ENCODE measurements around the gene MOB2. TPM values are rescaled to one million over a fixed set of nuclear protein-coding genes. Genes with fewer than 3 reads are reported as not detected.

Gene MOB2
- total RNA-seq, 1 experiment from 2014 or later, result 22.7 TPM

DNA sequence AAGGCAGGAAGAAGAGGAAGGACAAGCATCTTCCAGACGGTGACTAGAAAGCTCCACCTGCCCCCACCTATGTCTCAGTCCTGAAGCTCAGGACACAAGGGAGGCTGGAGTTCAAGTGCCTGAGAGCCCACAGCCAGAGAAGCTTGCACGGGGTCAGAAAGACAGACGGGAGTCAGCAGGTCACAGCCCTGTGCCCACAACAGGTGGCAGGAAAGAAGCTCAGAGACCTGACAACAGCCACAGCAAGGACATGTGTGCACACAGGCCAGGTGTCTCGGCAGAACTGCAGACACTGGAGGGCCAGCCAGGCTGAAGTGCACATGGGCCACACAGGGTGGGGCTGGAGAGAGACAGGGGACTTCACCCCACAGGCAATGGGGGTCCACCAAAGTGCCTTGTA is 37.2 kb upstream of the MOB2 start:
- no peak overlapping the region for H3K4me2 ChIP-seq (ENCODE audit: insufficient read depth, insufficient read length, low read length)
- no peak overlapping the region for H4K91ac ChIP-seq (ENCODE audit: insufficient read length, low read depth, low read length)
- no peak overlapping the region for H3T11ph ChIP-seq (ENCODE audit: low read length)
- no CpG with 5 or more reads among the region's 4 CpGs for WGBS (ENCODE audit: extremely low coverage, insufficient read length, low lambda C conversion rate)
- H3K4me1 ChIP-seq (ENCODE audit: insufficient read depth, low read length), result no peaks in the 10 kb centered on the region
- H4K8ac ChIP-seq (replicated peaks; ENCODE audit: insufficient read length, low read depth, low read length), result no peak overlapping the region
- Mint-ChIP-seq H3K36me3 (ENCODE audit: insufficient read depth in 1 of 3, low read depth in 3 of 3) (no peaks in the 10 kb centered on the region), H3K27ac (no peak overlapping the region), H3K4me3 (no peak overlapping the region), H3K9me3 (no peaks in the 10 kb centered on the region), H3K27me3 (ENCODE audit: low read depth) (no peaks in the 10 kb centered on the region), H3K4me1 (peaks cover 3 to 5% of the 10 kb centered on the region in 2 experiments; a peak in 3 of 4 replicates)
- H4K20me1 ChIP-seq (ENCODE audit: control insufficient read depth, insufficient read depth, insufficient read length), result no peaks in the 10 kb centered on the region
- no peak overlapping the region for H2BK20ac ChIP-seq (ENCODE audit: low read depth, low read length, poor library complexity, severe bottlenecking)
- no peak overlapping the region for H2BK12ac ChIP-seq (ENCODE audit: insufficient read length, low read depth, low read length)
- no peak overlapping the region; the same call in 1 of the 2 replicates for H3K14ac ChIP-seq (ENCODE audit: insufficient read depth, low read length)
- no peak overlapping the region for H3K23ac ChIP-seq (ENCODE audit: insufficient read length, low read depth, low read length)
- no peak overlapping the region for H3K27ac ChIP-seq (ENCODE audit: insufficient read length, low read depth, low read length)
- DNase-seq, result no peak
- no peak overlapping the region for H2AFZ ChIP-seq (ENCODE audit: low read length)
- H2BK15ac ChIP-seq (ENCODE audit: low read depth, low read length), result no peak overlapping the region
- H3K27me3 ChIP-seq (ENCODE audit: insufficient read depth, low read length), result 0 out of 2 replicates have a peak, but pooled peaks cover 1% of the 10 kb centered on the region
- no peak overlapping the region for H2AK5ac ChIP-seq (ENCODE audit: insufficient read length, low read length)
- H3K4ac ChIP-seq (ENCODE audit: low read depth, low read length), result no peak overlapping the region
- H2BK5ac ChIP-seq (ENCODE audit: insufficient read length, low read length), result no peak overlapping the region
- H3K79me1 ChIP-seq (ENCODE audit: insufficient read depth, low read depth, low read length, poor library complexity, severe bottlenecking), result peaks cover 2% of the 10 kb centered on the region
- no peaks in the 10 kb centered on the region for H3K79me2 ChIP-seq (ENCODE audit: insufficient read depth, low read length)
- no peak overlapping the region for H3K56ac ChIP-seq (ENCODE audit: insufficient read length, low read depth, low read length)
- H3K9ac ChIP-seq (ENCODE audit: extremely low read depth, insufficient read length, low read length), result no peak overlapping the region
- no peak overlapping the region for H4K5ac ChIP-seq (ENCODE audit: insufficient read length, low read depth, low read length)
- H3K9me3 ChIP-seq (ENCODE audit: control insufficient read depth, low read depth, low read length), result no peaks in the 10 kb centered on the region
- TF ChIP-seq CTCF (conservative IDR thresholded peaks at IDR 0.05), result no peak
- no peak overlapping the region for H2BK120ac ChIP-seq (ENCODE audit: low read depth, low read length, poor library complexity, severe bottlenecking)
- no peak overlapping the region for H3K18ac ChIP-seq (ENCODE audit: insufficient read length, low read depth, low read length)
- H3K23me2 ChIP-seq (ENCODE audit: insufficient read length, low read depth, low read length, poor library complexity, severe bottlenecking), result no peaks in the 10 kb centered on the region
